GM19035 (cell line): Measurements from ENCODE around the gene EXPH5.

Experiments
- ATAC-seq: cut with Tn5 transposase; IDR thresholded peaks from one replicate; pipeline ENCODE4 v1.9.1; 2021; ENCODE audit not compliant: unreplicated experiment

The EXPH5 gene

DNA sequence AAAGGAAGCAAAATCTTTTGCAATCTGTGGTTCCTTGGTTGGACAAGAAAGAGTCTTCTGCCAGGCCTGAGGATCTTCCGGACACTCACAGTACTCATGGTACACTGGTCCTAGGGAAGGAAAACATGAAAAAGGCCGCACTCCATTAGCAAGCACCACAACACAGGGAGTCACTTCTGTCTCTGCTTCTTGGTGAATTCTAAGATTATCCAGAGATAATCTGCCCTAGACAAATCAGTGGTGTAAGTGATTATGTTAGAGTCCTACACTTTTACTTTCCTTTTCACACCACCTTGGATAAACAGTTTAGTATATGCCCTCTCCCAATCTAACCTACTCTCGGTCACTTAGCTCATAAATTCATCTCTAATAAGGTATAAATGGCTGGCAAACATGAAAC lies 107.2 kb downstream of the EXPH5 start:
- no peak for ATAC-seq

- ATAC-seq, result no peak
Measured at GRCh38 chr11:108483163-108483562, 110.4 kb downstream of the EXPH5 start.

GRCh38 chr11:108474664-108475463 lies 118.7 kb downstream of the EXPH5 start:
- ATAC-seq, result no peak

DNA sequence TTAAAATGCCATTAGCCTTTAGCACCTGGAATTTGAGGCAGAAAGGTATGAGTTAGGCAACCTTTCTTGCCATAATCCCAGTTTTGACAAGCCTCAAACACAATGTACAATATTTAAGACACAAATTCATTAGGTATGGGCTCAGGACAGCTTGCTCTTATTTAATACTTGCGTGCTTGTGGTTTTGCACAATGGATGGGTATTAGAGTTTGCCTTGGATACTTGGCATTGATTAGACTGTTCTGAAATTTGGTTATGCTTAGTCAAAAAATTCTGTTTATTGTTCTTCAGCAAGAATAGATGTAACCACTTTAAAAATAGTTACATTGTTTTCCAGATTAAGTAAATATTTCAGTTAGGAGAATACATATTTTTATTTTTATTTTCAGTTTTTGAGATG lies 120.9 kb downstream of the EXPH5 start:
- no peak for ATAC-seq

GRCh38 chr11:108468478-108468864 lies 125.1 kb downstream of the EXPH5 start:
- no peak for ATAC-seq

DNA sequence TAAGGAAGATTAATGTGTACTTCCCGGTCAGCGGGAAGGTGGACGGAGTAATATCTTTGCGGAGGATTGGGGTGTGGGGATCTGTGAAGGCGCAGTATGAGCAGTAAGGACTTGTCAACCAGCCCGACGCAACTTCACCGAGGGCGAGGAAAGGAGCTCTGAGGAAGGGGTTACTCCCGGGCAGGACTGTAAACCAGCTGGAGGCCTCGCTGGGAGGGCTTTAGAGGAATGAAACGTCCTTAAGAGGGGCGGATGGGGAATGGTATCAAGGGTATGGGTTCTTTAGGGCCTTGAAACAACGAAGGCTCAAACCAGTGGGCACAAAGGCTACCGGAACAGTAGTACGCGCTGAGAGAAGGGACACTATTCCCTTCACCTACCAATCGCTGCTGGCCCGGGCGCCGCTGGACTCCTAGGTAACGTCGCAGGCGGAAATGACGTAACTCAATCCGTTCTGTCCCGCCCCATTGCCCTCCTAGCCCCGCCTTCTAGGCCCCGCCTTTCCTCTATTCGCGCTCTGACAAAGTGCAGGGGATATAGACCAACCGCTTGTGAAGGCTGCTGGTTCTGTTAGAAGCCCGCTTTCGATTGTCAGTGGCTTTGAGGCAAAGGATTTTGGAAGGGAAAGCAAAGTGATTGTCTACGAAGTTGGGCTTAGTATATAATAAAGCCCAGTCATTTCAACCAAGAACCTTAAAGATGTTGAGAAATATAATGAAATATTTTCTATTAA lies 126.3 kb downstream of the EXPH5 start, which contains the start of gene C11orf65:
C11orf65 (minus strand) TSS at position 439 of the 733 bp plus-strand sequence. CDS start 5,970 bp downstream, outside the sequence.
- ATAC-seq, result peak; percentile 99

GRCh38 chr11:108466405-108466804 lies 127.2 kb downstream of the EXPH5 start:
- ATAC-seq, result no peak
